Spleen (tissue), 11 donors: ENCODE results near the gene MOB3A. TPM values are rescaled to one million over a fixed set of nuclear protein-coding genes. Genes with fewer than 3 reads are reported as not detected.

ENCODE experiments used
- DNase-seq: peaks from one replicate; pipeline ENCODE4 v3.0.0-alpha.2; 2020
- H3K27ac ChIP-seq, 8 donors: fragments of 200-600 bp; sonication (generic) in 7 of 8; 1 replicate in 4 of 8; 2 replicates in 4 of 8; pipeline versions ENCODE4 v1.5.0 to v1.8.0; 2016 to 2021; ENCODE audit warnings: inconsistent platforms in 4 of 8, mild to moderate bottlenecking in 4 of 8, moderate library complexity in 1 of 8
- H3K27me3 ChIP-seq, 7 donors: fragments of 200-600 bp; sonication (generic) in 6 of 7; replicated peaks in 1 of 7; 1 replicate in 4 of 7; 2 replicates in 3 of 7; pipeline versions ENCODE4 v1.5.0 to v1.8.0; 2016 to 2021; ENCODE audit warnings: inconsistent platforms in 3 of 7, mild to moderate bottlenecking in 1 of 7
- H3K36me3 ChIP-seq, 6 donors: fragments of 200-600 bp; sonication (generic) in 5 of 6; 1 replicate in 4 of 6; 2 replicates in 2 of 6; pipeline versions ENCODE4 v1.5.0 to v1.8.0; 2016 to 2021; ENCODE audit warnings: inconsistent platforms in 2 of 6
- H3K4me1 ChIP-seq, 6 donors: fragments of 200-600 bp; sonication (generic) in 5 of 6; 1 replicate in 3 of 6; 2 replicates in 3 of 6; pipeline versions ENCODE4 v1.5.0 to v1.8.0; 2016 to 2021; ENCODE audit warnings: inconsistent platforms in 3 of 6
- H3K4me3 ChIP-seq, 8 donors: fragments of 200-600 bp; sonication (generic) in 7 of 8; 1 replicate in 4 of 8; 2 replicates in 4 of 8; pipeline versions ENCODE4 v1.5.0 to v1.8.0; 2016 to 2021; ENCODE audit warnings: inconsistent platforms in 4 of 8, mild to moderate bottlenecking in 4 of 8, moderate library complexity in 2 of 8
- H3K9me3 ChIP-seq, 8 donors: fragments of 200-600 bp; sonication (generic) in 7 of 8; 1 replicate in 4 of 8; 2 replicates in 4 of 8; pipeline versions ENCODE4 v1.5.0 to v1.8.0; 2016 to 2021; ENCODE audit warnings: inconsistent platforms in 4 of 8
- POLR2A ChIP-seq, 3 donors: fragments of 450-650 bp; IDR thresholded peaks; one replicate each; pipeline ENCODE4 v1.5.1; 2017; ENCODE audit warnings: antibody characterized with exemption in 3 of 3, mild to moderate bottlenecking in 1 of 3
- POLR2AphosphoS5 ChIP-seq, 3 donors: sonication (generic); formaldehyde crosslinking; IDR thresholded peaks; one replicate each; pipeline ENCODE4 v1.5.1; 2017; ENCODE audit warnings: antibody characterized with exemption in 3 of 3
- WGBS, 5 donors: extraction: QIAGEN DNeasy Blood & Tissue Kit in 3 of 5; methylation state at CpG; one replicate each; pipeline versions ENCODE4 v1.1.5 to v1.1.7; 2013 to 2018; 5-methylcytosine and 5-hydroxymethylcytosine counted together
- intact Hi-C: fragments of 100-400 bp; cut with DNase I; formaldehyde crosslinking; loops from one replicate; pipeline ENCODE4 v1.15.0; 2023; ENCODE audit warnings: low total_unique reads
- polyA plus RNA-seq, 3 donors: library from polyadenylated mRNA; stranded (reverse); fragments of 200-250 nt; gene quantifications; one replicate each; pipeline ENCODE4 v1.2.1, GENCODE V29; 2013
- total RNA-seq, 7 donors: library from RNA; depleted of rRNA in 3 of 7; stranded (reverse); fragments of >200 nt in 3 of 7; fragmentation: NEBNext Ultra II Directional in 4 of 7; extraction: Animal tissue kit (Norgen Biotek cat#: 25700) in 4 of 7; gene quantifications; one replicate each; pipeline versions ENCODE4 v1.1.0 to v1.2.1, GENCODE V29; 2016 to 2021
- TF ChIP-seq, protein P1 (sequence below), 11 experiments: fragments of 200-600 bp in 7 of 11; fragments of 450-650 bp in 4 of 11; sonication (generic) in 4 of 11; IDR thresholded peaks in 8 of 11; conservative IDR thresholded peaks in 3 of 11; 1 replicate in 7 of 11; 2 replicates in 4 of 11; pipeline versions ENCODE4 v1.4.0 to v1.8.0; 2016 to 2021; ENCODE audit warnings: antibody characterized with exemption in 11 of 11, inconsistent platforms in 4 of 11, mild to moderate bottlenecking in 1 of 11
- donor health status: healthy with polysubstance abuse.
- donor health status: DM: no; HTN: no; CAD: no; lungs with moderate emphysema.
- donor health status: DM: no; HTN: no; CAD: no.
- donor health status: Bipolar disorder and iron deficiency.
- donor health status: healthy.
- donor health status: DM: no; HTN: no; CAD: no.
- donor health status: DM: yes; HTN: yes; CAD: no.

MOB3A gene
- total and polyA plus RNA-seq, 10 donors, result 24.2 to 161 (median 103) TPM

GRCh38 chr19:2039959-2040646, 56.0 kb downstream of the MOB3A start:
- peak in 1 of 3 donors; percentile 6 for TF ChIP-seq POLR2AphosphoS5 (IDR thresholded peaks at IDR 0.05)
- TF ChIP-seq, protein P1, sequence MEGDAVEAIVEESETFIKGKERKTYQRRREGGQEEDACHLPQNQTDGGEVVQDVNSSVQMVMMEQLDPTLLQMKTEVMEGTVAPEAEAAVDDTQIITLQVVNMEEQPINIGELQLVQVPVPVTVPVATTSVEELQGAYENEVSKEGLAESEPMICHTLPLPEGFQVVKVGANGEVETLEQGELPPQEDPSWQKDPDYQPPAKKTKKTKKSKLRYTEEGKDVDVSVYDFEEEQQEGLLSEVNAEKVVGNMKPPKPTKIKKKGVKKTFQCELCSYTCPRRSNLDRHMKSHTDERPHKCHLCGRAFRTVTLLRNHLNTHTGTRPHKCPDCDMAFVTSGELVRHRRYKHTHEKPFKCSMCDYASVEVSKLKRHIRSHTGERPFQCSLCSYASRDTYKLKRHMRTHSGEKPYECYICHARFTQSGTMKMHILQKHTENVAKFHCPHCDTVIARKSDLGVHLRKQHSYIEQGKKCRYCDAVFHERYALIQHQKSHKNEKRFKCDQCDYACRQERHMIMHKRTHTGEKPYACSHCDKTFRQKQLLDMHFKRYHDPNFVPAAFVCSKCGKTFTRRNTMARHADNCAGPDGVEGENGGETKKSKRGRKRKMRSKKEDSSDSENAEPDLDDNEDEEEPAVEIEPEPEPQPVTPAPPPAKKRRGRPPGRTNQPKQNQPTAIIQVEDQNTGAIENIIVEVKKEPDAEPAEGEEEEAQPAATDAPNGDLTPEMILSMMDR (IDR thresholded peaks at IDR 0.05 in 8 of 11, conservative IDR thresholded peaks at IDR 0.05 in 3 of 11), result no peak
- H3K4me3 ChIP-seq, result no peak overlapping the region
- intact Hi-C loops, result no loop called here
- peaks cover 0 to 77% (median 60%) of the 10 kb centered on the region in 6 donors for H3K36me3 ChIP-seq
- H3K27ac ChIP-seq, result peak overlapping the region in 6 of 8 donors; percentile 42 to 100 (median 98)
- peaks cover 4 to 13% (median 9%) of the 10 kb centered on the region in 8 donors for H3K9me3 ChIP-seq
- WGBS, 5 donors, result 84 to 88% (median 87%) methylated on average over 13 to 20 of the region's 20 CpGs
- peaks cover 55 to 89% (median 77%) of the 10 kb centered on the region in 6 donors for H3K4me1 ChIP-seq
- peak; percentile 80 for DNase-seq
- no peaks in the 10 kb centered on the region for H3K27me3 ChIP-seq

DNA sequence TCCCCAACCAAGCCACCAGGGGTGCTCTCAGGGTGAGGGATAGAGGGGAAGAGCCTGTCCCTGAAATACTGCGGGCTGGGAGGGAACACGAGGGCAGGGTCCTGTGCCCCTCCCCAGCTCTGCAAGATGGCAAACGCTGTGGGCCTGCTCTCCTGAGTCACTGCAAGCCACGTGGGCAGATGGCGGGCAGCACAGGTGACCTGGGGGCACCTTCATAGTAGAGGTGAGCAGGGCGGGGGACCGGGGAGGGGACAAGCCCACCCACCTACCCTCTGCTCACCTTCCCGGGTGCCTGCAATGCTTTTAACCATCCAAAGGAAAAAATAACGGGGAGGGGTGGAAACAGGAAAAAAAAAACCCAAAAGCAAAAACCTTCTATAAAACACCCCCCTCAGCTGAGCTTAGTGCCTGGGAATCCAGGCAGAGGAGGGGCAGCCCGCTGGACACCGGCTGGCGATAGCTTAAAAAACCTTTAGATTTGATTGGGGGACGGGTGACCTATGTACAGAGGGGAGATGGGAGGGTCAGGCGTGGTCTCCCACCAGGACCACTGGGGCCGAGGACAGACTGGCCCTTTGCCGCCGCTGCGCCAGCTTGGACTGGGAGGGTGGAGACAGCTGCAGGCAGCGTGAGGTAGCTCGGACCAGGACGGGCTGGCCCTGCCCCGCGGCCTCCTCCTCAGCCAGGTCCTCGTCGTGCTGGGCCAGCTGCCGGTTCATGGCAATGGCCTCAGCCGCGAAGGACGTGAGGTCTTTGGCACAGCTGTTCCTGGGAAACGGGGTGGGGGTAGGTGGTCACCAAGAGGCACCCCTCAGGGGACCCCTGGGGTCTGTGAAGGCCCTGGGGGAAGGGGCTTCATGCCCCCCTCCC, 56.8 kb downstream of the MOB3A start:
- DNase-seq, result peak; percentile 85
- intact Hi-C loops, result no loop called here
- peaks cover 4 to 13% (median 9%) of the 10 kb centered on the region in 8 donors for H3K9me3 ChIP-seq
- peaks cover 0 to 69% (median 55%) of the 10 kb centered on the region in 6 donors for H3K36me3 ChIP-seq
- no peak overlapping the region for H3K4me3 ChIP-seq
- peaks cover 47 to 89% (median 73%) of the 10 kb centered on the region in 6 donors for H3K4me1 ChIP-seq
- WGBS, 5 donors, result 68 to 83% (median 75%) methylated on average over 15 to 30 of the region's 30 CpGs
- peak overlapping the region in 5 of 8 donors; percentile 58 to 100 (median 98) for H3K27ac ChIP-seq
- no peaks in the 10 kb centered on the region for H3K27me3 ChIP-seq
- TF ChIP-seq POLR2A (IDR thresholded peaks at IDR 0.05) (no peak), POLR2AphosphoS5 (IDR thresholded peaks at IDR 0.05) (peak in 2 of 3 donors; percentile 45 to 52)
- TF ChIP-seq, protein P1 (IDR thresholded peaks at IDR 0.05 in 8 of 11, conservative IDR thresholded peaks at IDR 0.05 in 3 of 11), result peak in 1 of 11 experiments; percentile 18

DNA sequence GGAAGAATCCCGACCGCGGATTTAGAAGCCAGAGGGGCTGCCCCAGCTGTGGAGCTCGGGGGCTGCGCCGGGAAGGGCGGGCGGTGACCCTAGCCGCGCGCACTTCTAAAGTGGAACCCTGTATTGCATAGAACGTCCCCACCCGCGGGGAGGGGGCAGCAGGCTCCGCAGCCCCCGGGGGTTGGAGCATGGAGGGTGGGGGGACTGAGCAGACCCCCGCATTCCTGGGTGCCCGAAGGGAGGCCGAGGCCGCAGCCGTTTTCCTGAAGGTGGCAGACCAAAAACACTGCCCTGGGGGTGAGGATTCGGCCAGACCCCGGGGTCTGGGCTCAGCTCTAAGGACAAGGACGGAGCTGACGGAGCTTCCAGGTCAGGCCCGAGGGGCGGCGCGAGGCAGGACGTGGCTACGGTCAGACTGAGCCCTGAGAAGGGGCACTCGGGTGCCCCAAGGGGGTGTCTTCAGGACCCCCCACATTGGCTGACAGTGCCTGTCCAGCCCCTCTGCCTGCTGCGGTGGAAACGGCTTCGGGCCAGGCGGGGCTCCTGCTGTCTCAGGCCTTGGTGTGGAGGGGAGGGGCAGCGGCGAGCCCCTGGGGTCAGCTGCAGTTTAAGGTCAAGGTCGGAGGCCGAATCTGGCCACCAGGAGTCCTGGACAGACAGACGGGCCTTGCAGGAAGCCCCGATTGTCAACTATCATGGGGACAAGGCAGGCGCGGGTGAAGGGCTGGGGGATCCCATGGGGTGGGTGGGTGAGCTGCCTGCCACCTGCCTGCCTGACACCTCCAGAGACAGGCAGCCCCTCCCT, 57.6 kb downstream of the MOB3A start:
- H3K27me3 ChIP-seq, result no peaks in the 10 kb centered on the region
- peaks cover 4 to 13% (median 9%) of the 10 kb centered on the region in 8 donors for H3K9me3 ChIP-seq
- peaks cover 39 to 89% (median 73%) of the 10 kb centered on the region in 6 donors for H3K4me1 ChIP-seq
- peak overlapping the region in 5 of 8 donors; percentile 58 to 100 (median 98) for H3K27ac ChIP-seq
- intact Hi-C loops, result no loop called here
- WGBS, 5 donors, result 77 to 87% (median 81%) methylated on average over 31 to 44 of the region's 44 CpGs
- TF ChIP-seq, protein P1 (IDR thresholded peaks at IDR 0.05 in 8 of 11, conservative IDR thresholded peaks at IDR 0.05 in 3 of 11), result peak in 1 of 11 experiments; percentile 10
- TF ChIP-seq POLR2A (IDR thresholded peaks at IDR 0.05) (no peak), POLR2AphosphoS5 (IDR thresholded peaks at IDR 0.05) (peak; percentile 17 to 80 (median 53))
- no peak overlapping the region for H3K4me3 ChIP-seq
- peaks cover 0 to 62% (median 51%) of the 10 kb centered on the region in 6 donors for H3K36me3 ChIP-seq
- peak; percentile 77 for DNase-seq
